ENCODE results near the gene MRPL11.

- TF ChIP-seq CTCF (IDR thresholded peaks at IDR 0.05; ENCODE audit: low read length) = no peak
- TF ChIP-seq EZH2 (IDR thresholded peaks at IDR 0.05; ENCODE audit: borderline replicate concordance, low read length) = no peak
These were observed 21.6 kb downstream of the MRPL11 start for GRCh38 chr11:66417000-66417399.

Measured in OCI-LY1 (cell line).